ENCODE results near the gene MRPL36. TPM values are rescaled to one million over a fixed set of nuclear protein-coding genes. Genes with fewer than 3 reads are reported as not detected.

MRPL36 gene
- total RNA-seq, 1 donor = 26.7 TPM

DNA sequence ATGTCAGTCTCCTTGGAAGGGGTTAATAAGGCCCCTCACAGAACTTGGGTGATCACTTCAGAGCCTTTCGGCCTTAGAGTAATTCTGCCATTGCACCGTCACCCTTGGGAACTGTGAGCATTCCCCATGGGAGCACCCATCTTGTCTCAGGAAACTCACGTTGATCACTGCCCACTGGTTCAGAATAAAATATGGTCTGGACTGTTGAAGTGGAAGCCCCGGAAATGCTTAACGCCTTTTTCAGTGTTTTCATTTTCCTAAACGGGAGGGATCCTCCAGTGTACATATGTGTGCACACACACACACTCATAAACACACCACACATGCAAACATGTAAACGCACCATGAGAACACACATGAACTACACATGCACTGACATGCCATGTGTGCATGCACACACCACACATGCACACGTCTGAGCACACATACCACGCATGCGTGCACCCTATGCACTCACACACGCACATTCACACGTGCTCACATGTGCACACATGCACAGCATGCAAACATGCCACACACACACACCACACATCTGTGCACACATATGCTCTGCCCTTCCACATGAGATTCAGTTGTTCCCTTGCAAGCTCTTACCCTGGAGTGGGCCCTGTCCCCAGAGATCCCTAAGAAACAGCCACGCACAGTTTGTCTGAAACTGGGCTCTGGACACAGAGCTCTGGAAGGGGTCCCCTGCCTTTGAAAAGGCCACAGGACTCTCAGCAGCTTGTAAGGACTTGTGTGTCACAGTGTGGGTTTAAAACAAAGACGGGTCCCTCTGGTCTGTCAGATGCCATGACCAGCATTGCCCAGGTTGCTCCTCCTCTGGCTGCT, 17.0 kb downstream of the MRPL36 start:
- no peak for DNase-seq (ENCODE audit: low read depth in 2 of 3, low spot score in 2 of 3)

GRCh38 chr5:1781726-1782384, 17.8 kb downstream of the MRPL36 start:
- no peak for DNase-seq (ENCODE audit: low read depth in 2 of 3, low spot score in 2 of 3)

DNA sequence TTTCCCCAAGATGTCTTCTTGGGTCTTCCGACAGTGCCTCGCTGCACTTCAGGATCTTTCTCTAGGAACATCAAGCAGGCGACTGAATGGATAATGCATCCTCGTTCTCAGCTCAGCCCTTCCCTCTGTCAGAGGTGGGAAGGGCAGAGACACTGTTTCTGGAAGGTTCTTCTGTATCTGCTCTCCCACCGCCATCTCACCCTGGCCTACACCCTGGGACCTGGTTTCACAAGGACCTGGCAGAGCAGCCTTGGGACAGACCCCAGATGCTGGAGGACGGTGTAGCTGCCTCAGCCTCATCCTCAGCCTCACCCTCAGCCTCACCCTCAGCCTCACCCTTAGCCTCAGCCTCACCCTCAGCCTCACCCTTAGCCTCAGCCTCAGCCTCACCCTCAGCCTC, 18.5 kb downstream of the MRPL36 start:
- DNase-seq (ENCODE audit: low read depth in 2 of 3, low spot score in 2 of 3) = no peak

DNA sequence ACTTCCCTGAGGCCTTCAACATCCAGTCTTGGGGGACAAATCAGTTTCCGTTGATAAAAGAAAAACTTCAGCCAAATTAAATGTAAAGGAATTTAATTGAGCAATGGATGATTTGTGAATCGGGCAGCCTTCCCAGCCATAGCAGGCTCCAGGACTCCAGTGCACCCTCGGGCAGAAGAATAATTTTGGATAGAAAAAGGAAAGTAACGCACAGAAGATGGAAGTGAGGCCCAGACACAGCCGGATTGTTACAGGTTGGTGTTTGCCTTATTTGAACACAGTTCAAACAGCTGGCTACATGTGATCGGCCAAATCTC, 19.1 kb downstream of the MRPL36 start:
- DNase-seq (ENCODE audit: low read depth in 2 of 3, low spot score in 2 of 3) = no peak

DNA sequence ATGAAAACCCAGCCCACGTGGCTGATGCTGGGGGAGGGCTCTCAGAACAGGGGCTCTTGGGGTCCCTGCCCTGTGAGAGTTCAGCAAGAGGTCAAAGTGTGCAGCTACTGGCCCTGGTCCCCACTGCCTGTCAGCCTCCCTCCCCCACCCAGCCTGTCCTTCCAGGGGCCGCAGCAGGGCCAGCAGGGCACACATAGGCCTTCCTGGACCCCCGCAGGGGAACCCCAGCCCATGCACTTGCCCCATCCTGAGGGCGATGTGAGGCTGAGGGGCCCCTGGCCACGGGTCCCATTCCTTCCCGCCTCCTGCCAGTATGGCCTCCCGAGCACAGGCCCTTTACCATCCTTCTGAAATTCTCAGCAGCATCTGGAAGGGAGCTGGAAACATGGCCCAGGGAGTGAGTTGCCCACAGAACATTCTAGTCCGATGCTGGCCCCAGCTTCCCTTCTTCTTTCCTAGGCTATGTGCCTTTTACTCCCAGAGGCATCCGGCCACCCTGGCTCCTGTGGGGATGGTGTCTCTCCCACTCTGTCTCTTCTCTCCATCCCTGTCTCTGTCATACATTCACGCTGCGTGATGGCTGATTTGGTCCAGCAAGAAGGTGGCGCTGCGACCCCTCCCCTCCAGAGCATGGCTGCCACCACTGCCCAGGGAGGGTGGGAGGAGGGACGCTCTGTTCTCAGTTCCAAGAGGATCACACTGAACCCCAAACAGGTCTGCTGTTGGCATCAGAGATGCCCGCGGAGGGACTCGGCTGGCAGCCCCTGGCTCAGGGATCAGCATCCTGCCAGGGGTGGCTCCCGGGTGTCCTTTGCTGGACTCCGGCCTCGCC, 19.6 kb downstream of the MRPL36 start:
- no peak for DNase-seq (ENCODE audit: low read depth in 2 of 3, low spot score in 2 of 3)

DNA sequence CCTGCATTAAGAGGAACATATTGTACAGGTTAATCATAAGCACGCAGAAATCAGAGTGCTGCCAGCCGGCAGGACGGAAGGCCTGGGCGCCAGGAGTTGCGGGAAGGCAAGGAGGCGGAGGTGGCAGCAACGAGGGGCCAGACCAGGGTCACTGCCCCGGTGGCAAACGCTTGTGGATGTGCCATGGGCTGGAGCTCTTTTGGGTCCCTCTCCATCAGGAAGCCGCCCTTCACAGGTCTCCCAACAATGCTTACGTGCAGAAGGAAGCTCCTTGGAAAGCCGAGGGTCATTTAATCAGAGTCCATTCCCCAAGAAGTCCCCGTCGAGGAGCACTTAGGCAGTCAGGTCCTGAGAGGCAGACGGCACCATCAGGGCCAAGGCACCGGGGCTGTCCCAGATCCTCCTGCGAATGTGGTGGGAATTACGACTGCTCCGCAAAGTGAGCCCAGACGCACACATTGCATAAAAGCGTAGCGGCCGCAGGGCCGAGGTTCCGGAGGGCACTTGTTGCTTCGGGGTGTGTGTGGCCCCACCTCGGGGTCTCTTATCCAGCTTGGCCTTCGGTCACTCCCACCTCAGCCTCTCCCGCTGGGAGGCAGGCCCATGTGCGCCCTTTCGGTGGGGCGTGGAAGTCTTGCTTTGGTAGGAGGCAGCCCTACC, 20.5 kb downstream of the MRPL36 start:
- DNase-seq (ENCODE audit: low read depth in 2 of 3, low spot score in 2 of 3) = no peak

GRCh38 chr5:1778138-1779020, 21.3 kb downstream of the MRPL36 start:
- no peak for DNase-seq (ENCODE audit: low read depth in 2 of 3, low spot score in 2 of 3)

DNA sequence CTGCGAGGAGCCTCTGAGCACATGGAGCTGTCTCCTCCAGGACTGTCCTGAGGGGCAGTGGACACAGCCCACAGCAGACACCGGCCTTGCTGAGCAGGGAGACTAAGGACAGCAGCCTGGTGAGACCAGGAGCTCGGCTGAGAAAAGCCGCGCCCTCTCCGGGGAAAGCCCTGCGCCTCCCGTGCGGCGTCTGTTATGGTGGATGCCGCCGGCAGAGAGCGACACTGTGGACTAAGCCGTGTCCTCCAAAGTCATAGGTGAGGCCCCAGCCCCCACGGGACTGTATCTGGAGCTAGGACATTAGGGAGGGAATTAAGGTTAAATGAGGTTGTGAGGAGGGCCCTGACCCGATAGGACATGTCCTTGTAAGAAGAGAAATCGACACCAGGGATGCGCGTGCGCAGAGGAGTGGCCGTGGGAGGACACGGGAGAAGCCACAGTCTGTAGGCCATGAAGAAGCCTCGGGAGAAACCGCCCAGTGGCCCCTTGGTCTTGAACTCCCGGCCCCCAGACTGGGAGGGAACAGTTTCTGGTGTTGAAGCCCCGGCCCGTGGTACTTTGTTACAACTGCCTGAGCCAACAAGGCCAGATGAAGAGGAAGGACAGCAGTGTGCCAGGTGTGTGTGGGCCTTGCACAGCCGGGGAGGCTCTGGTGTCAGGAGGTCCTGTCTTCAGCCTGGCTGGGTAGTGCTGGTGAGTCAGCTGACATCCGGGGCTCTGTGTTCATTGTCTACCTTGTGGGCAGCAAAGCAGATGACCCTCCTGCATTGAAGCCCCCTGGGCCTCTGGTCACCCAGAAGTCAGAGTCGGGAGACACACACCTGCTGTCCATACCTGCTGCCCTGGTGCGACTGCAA, 22.1 kb downstream of the MRPL36 start:
- DNase-seq (ENCODE audit: low read depth in 2 of 3, low spot score in 2 of 3) = no peak

GRCh38 chr5:1776831-1777230, 22.8 kb downstream of the MRPL36 start:
- DNase-seq (ENCODE audit: low read depth in 2 of 3, low spot score in 2 of 3) = no peak

GRCh38 chr5:1772634-1773033, 27.0 kb downstream of the MRPL36 start:
- DNase-seq (ENCODE audit: low read depth in 2 of 3, low spot score in 2 of 3) = no peak

DNA sequence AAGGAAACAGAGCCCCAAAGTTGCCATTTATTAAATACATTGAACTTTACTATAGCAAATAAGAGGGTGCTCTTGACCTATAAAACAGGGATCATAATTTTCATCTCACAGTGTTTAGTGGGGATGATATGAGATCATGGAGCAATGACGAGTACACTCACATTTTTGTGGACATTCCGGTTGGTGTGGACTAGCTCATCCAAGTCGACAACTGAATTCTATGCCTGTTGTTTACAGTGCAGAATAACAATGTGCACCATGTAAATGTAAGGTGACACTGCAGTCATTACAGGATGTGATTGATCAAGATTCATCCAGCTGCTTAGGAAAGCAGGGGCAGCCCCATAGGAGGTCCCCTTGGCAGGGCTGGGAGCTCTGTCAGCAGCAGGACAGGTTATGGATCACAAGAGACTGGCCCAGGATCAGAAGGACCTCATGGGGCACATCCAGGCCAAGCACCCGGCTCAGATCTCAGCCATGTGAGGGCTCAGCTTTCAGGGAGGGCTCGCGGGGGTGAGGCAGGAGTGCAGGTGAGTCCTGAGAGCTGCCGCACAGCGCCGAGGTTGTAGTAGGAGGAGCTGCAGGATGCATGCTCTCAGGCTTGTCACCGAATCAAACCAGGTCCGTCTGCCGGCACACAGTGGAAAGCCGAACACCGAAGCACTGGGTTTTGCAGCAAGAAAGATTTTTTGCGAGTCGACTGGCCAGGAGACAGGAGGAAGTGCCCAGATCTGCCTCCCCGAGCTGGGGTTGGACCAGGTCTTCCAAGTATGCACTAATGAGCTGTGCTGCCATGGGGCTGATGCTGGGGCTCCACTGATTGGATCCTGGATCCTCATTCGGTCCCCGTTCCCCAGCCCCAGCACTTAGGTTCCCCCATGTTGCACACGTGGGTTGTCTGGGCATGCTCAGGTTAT, 28.2 kb downstream of the MRPL36 start:
- DNase-seq (ENCODE audit: low read depth in 2 of 3, low spot score in 2 of 3) = no peak

DNA sequence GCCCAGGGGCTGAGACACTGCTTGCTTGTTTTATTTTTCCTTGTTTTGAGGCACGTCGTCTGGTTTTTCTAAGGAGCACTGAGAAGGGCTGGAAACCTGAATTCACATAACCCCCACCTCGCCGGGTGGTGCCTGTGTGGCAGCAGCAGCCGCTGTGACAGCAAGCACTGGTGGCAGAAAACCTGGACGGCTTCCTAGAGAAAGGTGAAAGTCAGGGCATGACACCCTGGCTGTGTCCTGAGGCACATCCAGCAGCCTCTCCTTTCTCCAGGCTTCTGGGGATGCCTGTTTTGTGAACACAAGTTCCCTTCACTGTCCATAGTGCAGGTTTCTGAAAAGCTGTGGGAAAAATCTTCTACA, 29.2 kb downstream of the MRPL36 start:
- no peak for DNase-seq (ENCODE audit: low read depth in 2 of 3, low spot score in 2 of 3)

GRCh38 chr5:1769752-1770442, 29.7 kb downstream of the MRPL36 start:
- DNase-seq (ENCODE audit: low read depth in 2 of 3, low spot score in 2 of 3) = no peak

- no peak for DNase-seq (ENCODE audit: low read depth in 2 of 3, low spot score in 2 of 3)
Measured at GRCh38 chr5:1769017-1769640, 30.5 kb downstream of the MRPL36 start.

DNA sequence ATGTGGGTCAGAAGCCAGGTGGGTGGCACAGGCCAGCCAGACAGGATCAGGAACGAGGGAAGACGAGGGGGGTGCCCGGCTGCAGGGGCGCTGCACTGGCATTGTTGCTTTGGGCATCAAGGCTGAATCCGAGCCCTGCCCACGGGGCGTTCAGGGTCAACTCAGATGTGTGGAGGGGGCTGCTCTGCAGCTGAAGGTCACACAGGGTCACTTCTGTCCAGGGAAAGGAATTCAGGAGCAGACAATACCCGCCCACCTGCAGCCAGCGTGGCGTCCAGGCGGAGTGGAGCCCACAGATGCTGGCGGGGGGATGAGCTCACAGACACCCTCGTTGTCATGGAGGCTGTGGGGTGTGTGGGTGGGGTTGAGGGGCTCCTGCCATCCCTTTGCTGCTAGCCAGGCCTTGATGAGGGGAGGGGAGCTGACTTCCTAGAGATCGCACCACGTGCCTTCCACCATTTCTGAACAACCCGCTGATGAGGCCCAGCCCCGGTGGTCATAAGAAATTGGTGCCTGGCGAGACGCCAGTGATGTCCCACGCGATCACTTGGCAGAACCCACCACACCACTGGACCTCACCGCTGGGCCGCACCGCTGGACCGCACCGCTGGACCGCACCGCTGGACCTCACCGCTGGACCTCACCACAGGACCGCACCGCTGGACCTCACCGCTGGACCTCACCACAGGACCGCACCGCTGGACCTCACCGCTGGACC, 31.2 kb downstream of the MRPL36 start:
- DNase-seq (ENCODE audit: low read depth in 2 of 3, low spot score in 2 of 3) = no peak

DNA sequence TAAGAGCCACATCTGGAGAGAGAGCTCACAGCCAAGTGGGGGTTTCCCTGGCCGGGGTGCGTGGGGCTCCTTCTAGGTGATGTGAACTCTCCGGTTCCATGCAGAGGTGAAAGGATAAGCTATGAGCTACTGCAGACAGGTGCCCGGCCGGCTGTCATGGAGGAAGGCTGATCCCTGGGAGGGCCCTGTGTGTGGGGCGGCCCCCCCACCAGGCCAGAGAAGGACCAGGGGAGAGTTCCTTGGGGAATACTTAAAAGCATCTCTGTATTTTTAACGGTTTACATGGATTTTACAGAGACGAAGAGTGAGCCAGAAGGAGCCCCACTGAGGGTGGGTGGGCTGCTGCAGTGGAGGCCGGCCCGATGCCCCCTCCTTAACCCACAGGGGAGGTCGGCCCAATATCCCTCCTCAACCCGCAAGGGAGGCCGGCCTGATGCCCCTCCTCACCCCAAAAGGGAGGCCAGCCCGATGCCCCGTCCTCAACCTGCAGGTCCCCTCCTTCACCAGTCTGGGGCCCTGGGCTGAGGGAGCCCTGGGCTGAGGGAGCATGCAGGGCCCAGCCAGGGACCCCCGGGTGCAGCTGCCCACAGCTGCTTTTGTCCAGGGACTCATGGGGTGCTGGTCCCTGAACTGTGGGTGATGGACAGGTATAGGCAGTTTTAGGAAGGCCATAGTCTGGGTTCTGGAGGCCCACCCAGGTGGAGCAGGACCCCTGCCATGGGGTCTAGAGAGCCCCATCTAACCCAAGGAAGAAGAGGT, 31.9 kb downstream of the MRPL36 start:
- no peak for DNase-seq (ENCODE audit: low read depth in 2 of 3, low spot score in 2 of 3)
